Measurements from ENCODE around the gene MS4A2. TPM values are rescaled to one million over a fixed set of nuclear protein-coding genes. Genes with fewer than 3 reads are reported as not detected.
"Not testable (repeated sequence)": the region's sequence is repeated elsewhere in the genome, so short reads cannot be mapped to it uniquely, and the experiment has no call there.

The MS4A2 gene
- total RNA-seq (1 to 10 TPM in 1 of 2 donors, under 1 TPM in 1; 0.39 to 2.6 TPM), polyA plus RNA-seq (ENCODE audit: insufficient read depth, low read depth, low replicate concordance) (2.0 TPM)
- long read RNA-seq, donor 1 = 0 reads
- long read RNA-seq, donor 2 = 0 reads

DNA sequence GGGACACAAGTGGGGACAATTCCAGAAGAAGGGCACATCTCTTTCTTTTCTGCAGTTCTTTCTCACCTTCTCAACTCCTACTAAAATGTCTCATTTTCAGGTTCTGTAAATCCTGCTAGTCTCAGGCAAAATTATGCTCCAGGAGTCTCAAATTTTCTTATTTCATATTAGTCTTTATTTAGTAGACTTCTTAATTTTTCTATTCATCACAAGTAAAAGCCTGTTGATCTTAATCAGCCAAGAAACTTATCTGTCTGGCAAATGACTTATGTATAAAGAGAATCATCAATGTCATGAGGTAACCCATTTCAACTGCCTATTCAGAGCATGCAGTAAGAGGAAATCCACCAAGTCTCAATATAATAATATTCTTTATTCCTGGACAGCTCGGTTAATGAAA is at the start of gene MS4A2:
MS4A2 (plus strand) TSS at position 301 of the 400 bp plus-strand sequence. CDS start 102 bp downstream, outside the sequence.
- DNase-seq = no peak

GRCh38 chr11:60040109-60040508 is 48.4 kb upstream of the MS4A2 start, which contains the start of gene OOSP2:
Gene OOSP2, plus strand, starts transcription at chr11:60040409. Its CDS starts 51 bp downstream, at chr11:60040460.
- TF ChIP-seq POLR2A (IDR thresholded peaks at IDR 0.05) (no peak), CTCF (IDR thresholded peaks at IDR 0.05) (no peak)
- intact Hi-C loops (cut with DNase I; ENCODE audit: low total_unique reads) = no loop called here
- no peak for DNase-seq
- no peaks in the 10 kb centered on the region for H3K27me3 ChIP-seq
- H3K4me3 ChIP-seq = peak within 1 kb of the TSS in 1 of 2 donors; percentile 32
- H3K4me1 ChIP-seq = no peaks in the 10 kb centered on the region
- no peaks in the 10 kb centered on the region for H3K9me3 ChIP-seq
- H3K36me3 ChIP-seq (ENCODE audit: low read depth, missing control alignments) = no peaks in the 10 kb centered on the region
- WGBS, 2 donors = 60 to 66% methylated on average over 8 of the region's 8 CpGs
- H3K27ac ChIP-seq = peak within 1 kb of the TSS; percentile 75 to 76

More for the DNA sequence above, at the start of gene MS4A2:
- H3K27ac ChIP-seq = peak within 1 kb of the TSS; percentile 56
- no peaks in the 10 kb centered on the region for H3K9me3 ChIP-seq
- no peak within 1 kb of the TSS for H3K4me3 ChIP-seq
- no peaks in the 10 kb centered on the region for H3K36me3 ChIP-seq (ENCODE audit: low read depth, missing control alignments)
- TF ChIP-seq CTCF (IDR thresholded peaks at IDR 0.05) (no peak), POLR2A (IDR thresholded peaks at IDR 0.05) (no peak)
- no peaks in the 10 kb centered on the region for H3K27me3 ChIP-seq
- 54 to 61% methylated on average over 1 of the region's 1 CpG for WGBS, 2 donors
- peaks cover 7% of the 10 kb centered on the region for H3K4me1 ChIP-seq
- intact Hi-C loops (cut with DNase I; ENCODE audit: low total_unique reads) = no loop called here

DNA sequence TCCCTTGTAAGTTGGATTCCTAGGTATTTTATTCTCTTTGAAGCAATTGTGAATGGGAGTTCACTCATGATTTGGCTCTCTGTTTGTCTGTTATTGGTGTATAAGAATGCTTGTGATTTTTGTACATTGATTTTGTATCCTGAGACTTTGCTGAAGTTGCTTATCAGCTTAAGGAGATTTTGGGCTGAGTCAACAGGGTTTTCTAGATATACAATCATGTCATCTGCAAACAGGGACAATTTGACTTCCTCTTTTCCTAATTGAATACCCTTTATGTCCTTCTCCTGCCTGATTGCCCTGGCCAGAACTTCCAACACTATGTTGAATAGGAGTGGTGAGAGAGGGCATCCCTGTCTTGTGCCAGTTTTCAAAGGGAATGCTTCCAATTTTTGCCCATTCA is 38.0 kb upstream of the MS4A2 start:
- H3K27me3 ChIP-seq; DNase-seq; H3K27ac ChIP-seq; H3K9me3 ChIP-seq; intact Hi-C loops (cut with DNase I; ENCODE audit: low total_unique reads); H3K4me3 ChIP-seq; H3K4me1 ChIP-seq; H3K36me3 ChIP-seq (ENCODE audit: low read depth, missing control alignments): not testable (repeated sequence)

GRCh38 chr11:60050839-60051238 is 37.6 kb upstream of the MS4A2 start:
- H3K4me1 ChIP-seq; intact Hi-C loops (cut with DNase I; ENCODE audit: low total_unique reads): not testable (repeated sequence)

GRCh38 chr11:60056349-60056969 is 32.0 kb upstream of the MS4A2 start, which contains the start of gene MS4A3:
Gene MS4A3, plus strand, starts transcription at chr11:60056665. Its CDS starts 4,496 bp downstream, at chr11:60061161.
- 76 to 81% methylated on average over 8 of the region's 8 CpGs for WGBS, 2 donors
- intact Hi-C loops (cut with DNase I; ENCODE audit: low total_unique reads) = no loop called here
- Histone ChIP-seq H3K4me1 (no peaks in the 10 kb centered on the region), H3K36me3 (ENCODE audit: low read depth, missing control alignments) (no peaks in the 10 kb centered on the region), H3K27ac (no peak within 1 kb of the TSS), H3K9me3 (no peaks in the 10 kb centered on the region), H3K27me3 (no peaks in the 10 kb centered on the region), H3K4me3 (no peak within 1 kb of the TSS)
- TF ChIP-seq POLR2A (IDR thresholded peaks at IDR 0.05) (no peak), CTCF (IDR thresholded peaks at IDR 0.05) (no peak)
- no peak for DNase-seq

More at GRCh38 chr11:60050839-60051238, 37.6 kb upstream of the MS4A2 start:
- not testable (repeated sequence) for H3K4me3 ChIP-seq; H3K36me3 ChIP-seq (ENCODE audit: low read depth, missing control alignments); H3K27ac ChIP-seq; H3K27me3 ChIP-seq; DNase-seq; H3K9me3 ChIP-seq
- WGBS, 2 donors = 33 to 76% methylated on average over 3 of the region's 3 CpGs

DNA sequence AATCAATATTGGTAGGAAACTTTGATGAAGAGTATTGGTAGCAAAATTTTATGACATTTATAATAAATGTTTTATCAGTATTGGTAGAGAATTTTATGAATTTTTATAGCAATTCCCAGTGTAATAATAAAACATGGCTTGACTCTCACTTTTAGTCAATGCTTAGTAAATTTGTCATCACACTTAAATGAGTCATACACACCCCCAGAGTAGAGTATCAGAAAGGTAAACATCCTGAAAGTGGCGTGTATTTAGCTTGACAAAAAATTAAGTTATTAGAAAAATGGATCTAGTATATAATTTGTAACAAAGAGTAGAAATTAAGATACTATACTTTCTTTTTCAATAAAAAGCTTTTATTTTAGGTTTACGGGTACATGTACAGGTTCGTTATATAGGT is 29.4 kb upstream of the MS4A2 start:
- WGBS, 2 donors = 86 to 87% methylated on average over 3 of the region's 3 CpGs
- intact Hi-C loops (cut with DNase I; ENCODE audit: low total_unique reads) = no loop called here
- TF ChIP-seq POLR2A (IDR thresholded peaks at IDR 0.05) (no peak), CTCF (IDR thresholded peaks at IDR 0.05) (no peak)

More for the DNA sequence above, 29.4 kb upstream of the MS4A2 start:
- DNase-seq = no peak
- no peaks in the 10 kb centered on the region for H3K9me3 ChIP-seq
- H3K27me3 ChIP-seq = no peaks in the 10 kb centered on the region
- H3K4me3 ChIP-seq = no peak overlapping the region
- H3K4me1 ChIP-seq = no peaks in the 10 kb centered on the region
- H3K36me3 ChIP-seq (ENCODE audit: low read depth, missing control alignments) = no peaks in the 10 kb centered on the region
- no peak overlapping the region for H3K27ac ChIP-seq
